ENCODE measurements around the gene NLRP10.
A peak's percentile ranks its signal among the peaks of the same experiment; 100 is the strongest.
"Not testable (repeated sequence)": the region's sequence is repeated elsewhere in the genome, so short reads cannot be mapped to it uniquely, and the experiment has no call there.

The NLRP10 gene

GRCh38 chr11:7965386-7965785, at the start of gene NLRP10:
NLRP10 (minus strand) TSS chr11:7965447; CDS start chr11:7963495, 1,952 bp downstream.
- DNase-seq = no peak

- no peak for DNase-seq
Observed at GRCh38 chr11:8013833-8014232, 48.6 kb upstream of the NLRP10 start.

GRCh38 chr11:8011981-8012444, 46.8 kb upstream of the NLRP10 start:
- DNase-seq = no peak

GRCh38 chr11:8011371-8011770, 46.1 kb upstream of the NLRP10 start:
- DNase-seq = no peak

GRCh38 chr11:8009856-8010255, 44.6 kb upstream of the NLRP10 start:
- DNase-seq = no peak

GRCh38 chr11:8008212-8008611, 43.0 kb upstream of the NLRP10 start:
- DNase-seq = no peak

GRCh38 chr11:8006349-8006977, 41.2 kb upstream of the NLRP10 start:
- DNase-seq = peak; percentile 54

GRCh38 chr11:8005556-8005955, 40.3 kb upstream of the NLRP10 start:
- no peak for DNase-seq

GRCh38 chr11:8004008-8004407, 38.8 kb upstream of the NLRP10 start:
- DNase-seq = no peak

- DNase-seq = no peak
Observed at GRCh38 chr11:8003187-8003586, 37.9 kb upstream of the NLRP10 start.

- no peak for DNase-seq
Observed at GRCh38 chr11:8002676-8003075, 37.4 kb upstream of the NLRP10 start.

- DNase-seq = no peak
Observed at GRCh38 chr11:8000390-8000789, 35.1 kb upstream of the NLRP10 start.

- no peak for DNase-seq
Observed at GRCh38 chr11:7999795-8000194, 34.5 kb upstream of the NLRP10 start.

- no peak for DNase-seq
Observed at GRCh38 chr11:7994581-7995278, 29.5 kb upstream of the NLRP10 start.

GRCh38 chr11:7987560-7987883, 22.3 kb upstream of the NLRP10 start:
- DNase-seq = not testable (repeated sequence)

GRCh38 chr11:7986768-7987559, 21.7 kb upstream of the NLRP10 start, which contains the start of gene EIF3F:
EIF3F (plus strand) TSS chr11:7987337; CDS start chr11:7987353, 16 bp downstream.
- DNase-seq = peak; percentile 91

GRCh38 chr11:7983832-7984590, 18.8 kb upstream of the NLRP10 start:
- DNase-seq = no peak

- no peak for DNase-seq
Observed at GRCh38 chr11:7982582-7983119, 17.4 kb upstream of the NLRP10 start.

- DNase-seq = no peak
Observed at GRCh38 chr11:7981619-7982157, 16.4 kb upstream of the NLRP10 start.

- no peak for DNase-seq
Observed at GRCh38 chr11:7977232-7977917, 12.1 kb upstream of the NLRP10 start.

- DNase-seq = no peak
Observed at GRCh38 chr11:7974668-7975067, 9.4 kb upstream of the NLRP10 start.

- no peak for DNase-seq
Observed at GRCh38 chr11:7973011-7973410, 7.8 kb upstream of the NLRP10 start.
